IPS-11a (cell line): ENCODE results near the gene CTSW.

Source experiments
- H3K4me3 ChIP-seq: one replicate; pipeline ENCODE4 v1.5.1; 2013; ENCODE audit warnings: low read depth, low read length, control low read depth

The CTSW gene

GRCh38 chr11:65865550-65866172 lies 14.0 kb upstream of the CTSW start:
- H3K4me3 ChIP-seq, result no peak overlapping the region

DNA sequence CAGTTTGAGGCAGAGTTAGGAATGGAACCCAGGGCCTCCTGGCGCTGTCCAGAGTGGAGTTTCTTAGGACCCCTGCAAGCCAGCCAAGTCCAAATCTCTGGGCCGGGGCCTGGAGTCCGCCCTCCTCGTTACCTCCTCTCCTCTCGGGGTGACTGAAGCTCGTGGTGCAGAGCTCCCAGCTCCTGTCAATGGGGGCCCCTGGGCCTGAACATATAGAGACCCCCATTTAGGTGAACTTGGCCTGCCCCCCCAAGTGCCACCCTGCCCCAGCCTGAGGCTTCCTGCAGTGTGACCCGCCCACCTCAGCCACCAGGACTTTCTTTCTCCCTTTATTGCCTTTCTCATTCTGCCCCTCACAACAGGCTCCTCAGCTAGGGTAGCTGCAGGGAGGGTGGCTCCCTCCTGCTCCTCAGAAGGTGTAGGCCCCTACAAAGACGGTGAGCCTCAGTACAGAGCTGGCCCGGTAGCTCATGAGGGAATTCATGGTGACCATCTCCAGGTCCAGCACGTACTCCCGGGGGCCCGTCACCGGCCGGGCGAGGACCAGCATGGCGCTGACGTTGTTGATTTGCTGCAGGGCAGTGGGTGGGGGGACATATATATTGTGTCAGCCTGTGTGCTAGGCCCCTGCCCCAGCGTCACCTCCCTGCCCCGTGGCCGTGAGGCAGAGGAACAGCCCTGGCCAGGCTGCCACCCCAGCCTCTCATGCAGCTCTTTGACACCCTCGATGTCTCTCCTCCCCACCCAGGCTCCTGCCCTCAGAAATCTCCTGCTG lies 12.9 kb upstream of the CTSW start:
- H3K4me3 ChIP-seq, result no peak overlapping the region

DNA sequence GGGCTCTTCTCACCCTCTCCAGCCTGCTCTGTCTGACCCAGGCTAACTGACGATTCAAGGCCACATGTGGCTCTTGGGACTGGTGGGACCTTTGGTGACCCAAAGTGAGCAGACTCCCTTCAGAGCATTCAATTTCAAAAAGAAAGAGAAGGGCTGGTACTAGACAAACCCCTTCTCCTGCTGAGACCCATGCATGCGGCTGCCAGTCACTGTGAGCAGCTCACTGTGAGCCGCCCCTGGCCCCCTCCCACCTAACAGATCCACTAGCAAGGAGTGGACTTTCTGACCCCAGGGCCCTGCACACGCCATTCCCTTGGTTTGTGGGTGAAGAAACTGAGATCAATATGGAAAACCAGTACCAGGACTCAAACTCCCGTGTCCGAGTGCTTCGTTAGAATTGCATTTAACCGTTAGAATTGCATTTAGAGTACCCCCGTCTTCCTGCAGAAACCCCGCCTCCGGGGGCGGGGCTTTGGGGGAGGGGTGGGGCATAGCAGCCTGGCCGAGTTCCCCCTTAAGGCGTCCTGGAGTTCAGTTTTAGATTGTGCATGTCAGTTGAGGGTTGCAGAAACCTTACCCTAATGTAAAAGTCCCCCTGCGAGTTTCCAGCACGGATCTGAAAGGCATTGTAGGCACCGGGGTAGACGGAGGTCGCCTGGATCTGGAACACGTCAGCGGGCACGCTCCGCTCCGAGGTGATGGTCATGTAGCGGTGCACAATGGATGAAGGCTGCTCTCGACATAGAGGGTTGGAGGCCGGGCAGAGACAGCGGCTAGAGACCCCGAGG lies 12.2 kb upstream of the CTSW start:
- peak overlapping the region; percentile 52 for H3K4me3 ChIP-seq

DNA sequence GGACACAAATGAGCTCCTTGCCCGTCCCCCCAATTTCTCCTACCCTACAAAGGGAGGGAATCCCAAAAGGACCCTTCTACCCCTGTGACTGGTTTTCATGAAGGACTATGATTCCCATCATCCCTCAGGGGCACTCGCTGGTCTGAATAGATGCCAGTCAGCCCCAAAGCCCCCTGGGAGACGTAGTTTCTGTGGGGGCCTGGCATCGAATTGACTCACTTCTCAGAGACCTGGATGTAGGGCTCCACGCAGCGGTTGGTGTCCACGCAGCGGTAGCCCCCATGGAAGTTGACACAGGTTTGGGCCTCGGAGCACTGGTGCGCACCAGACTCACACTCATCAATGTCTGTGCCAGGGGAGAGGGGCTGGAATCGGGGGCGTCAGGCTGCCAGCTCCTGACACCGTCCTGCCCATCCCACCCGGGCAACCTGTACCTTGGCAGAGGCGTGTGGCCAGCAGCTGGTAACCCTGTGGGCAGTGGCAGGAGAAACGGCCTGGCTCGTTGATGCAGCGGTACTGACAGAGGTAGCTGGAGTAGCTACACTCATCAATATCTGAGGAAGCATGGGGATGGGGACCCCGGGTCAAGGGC lies 11.5 kb upstream of the CTSW start:
- peak overlapping the region; percentile 52 for H3K4me3 ChIP-seq

DNA sequence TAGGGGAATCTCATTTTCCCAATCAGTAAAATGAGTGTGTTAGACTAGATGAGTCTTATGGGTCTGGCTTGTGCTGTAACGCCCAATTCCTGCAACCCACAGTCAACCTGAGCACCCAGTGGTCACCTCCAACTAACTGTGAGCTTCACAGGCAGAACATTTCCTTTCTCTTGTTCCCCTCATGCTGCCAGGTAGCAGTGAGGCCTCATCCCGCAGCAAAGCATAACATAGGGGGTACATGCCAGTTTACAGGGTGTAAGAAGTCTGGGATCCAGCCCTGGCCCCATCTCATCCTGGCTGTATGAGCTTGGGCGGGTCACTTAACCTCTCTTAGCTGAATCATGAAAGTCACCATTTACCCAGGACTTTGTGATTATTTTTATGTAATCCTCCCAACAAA lies 10.7 kb upstream of the CTSW start:
- no peak overlapping the region for H3K4me3 ChIP-seq

DNA sequence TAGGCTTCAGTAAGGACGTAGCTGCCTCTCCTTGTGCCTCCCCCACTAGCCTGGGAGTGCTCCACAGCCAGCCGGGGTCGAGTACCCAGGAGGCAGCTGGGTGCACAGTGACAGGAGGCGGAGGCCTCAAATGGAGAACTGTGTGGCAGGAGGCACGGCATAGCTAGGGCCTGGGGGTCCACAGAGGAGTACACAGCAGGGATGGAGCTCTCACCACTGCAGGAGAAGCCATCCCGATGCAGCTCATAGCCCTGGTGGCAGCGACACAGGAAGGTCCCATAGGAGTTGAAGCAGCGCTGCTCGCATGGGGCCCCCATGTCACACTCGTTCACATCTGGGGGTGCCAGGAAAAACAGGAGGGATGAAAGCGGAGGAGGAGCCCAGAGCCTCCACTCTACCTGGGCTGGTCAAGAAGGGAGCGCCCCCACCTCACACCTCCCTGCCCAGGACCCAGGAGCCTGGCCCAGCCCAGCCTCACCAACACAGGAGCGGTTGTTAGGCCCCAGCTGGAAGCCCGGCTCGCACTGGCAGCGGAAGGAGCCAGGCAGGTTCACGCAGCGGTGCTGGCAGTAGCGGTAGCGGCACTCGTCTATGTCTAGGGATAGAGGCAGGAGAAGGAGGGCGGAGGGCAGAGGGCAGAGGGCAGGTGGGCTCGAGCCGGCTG lies 9.9 kb upstream of the CTSW start:
- H3K4me3 ChIP-seq, result no peak overlapping the region

DNA sequence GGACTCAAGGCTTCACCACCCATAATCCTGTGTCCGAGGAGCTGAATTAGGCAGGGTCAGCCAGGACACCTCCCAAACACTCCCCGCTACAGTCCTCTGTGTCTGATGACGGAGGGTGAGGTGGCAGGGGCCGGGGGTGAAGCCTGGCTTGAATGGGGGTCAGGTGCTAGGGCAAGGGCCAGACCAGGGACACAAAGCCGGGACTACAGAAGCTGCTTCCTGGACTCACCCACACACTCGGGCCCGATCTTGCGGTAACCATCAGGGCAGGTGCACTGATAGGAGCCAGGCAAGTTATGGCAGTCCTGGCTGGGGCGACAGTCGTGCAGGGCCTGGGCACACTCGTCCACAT lies 9.4 kb upstream of the CTSW start:
- H3K4me3 ChIP-seq, result no peak overlapping the region

DNA sequence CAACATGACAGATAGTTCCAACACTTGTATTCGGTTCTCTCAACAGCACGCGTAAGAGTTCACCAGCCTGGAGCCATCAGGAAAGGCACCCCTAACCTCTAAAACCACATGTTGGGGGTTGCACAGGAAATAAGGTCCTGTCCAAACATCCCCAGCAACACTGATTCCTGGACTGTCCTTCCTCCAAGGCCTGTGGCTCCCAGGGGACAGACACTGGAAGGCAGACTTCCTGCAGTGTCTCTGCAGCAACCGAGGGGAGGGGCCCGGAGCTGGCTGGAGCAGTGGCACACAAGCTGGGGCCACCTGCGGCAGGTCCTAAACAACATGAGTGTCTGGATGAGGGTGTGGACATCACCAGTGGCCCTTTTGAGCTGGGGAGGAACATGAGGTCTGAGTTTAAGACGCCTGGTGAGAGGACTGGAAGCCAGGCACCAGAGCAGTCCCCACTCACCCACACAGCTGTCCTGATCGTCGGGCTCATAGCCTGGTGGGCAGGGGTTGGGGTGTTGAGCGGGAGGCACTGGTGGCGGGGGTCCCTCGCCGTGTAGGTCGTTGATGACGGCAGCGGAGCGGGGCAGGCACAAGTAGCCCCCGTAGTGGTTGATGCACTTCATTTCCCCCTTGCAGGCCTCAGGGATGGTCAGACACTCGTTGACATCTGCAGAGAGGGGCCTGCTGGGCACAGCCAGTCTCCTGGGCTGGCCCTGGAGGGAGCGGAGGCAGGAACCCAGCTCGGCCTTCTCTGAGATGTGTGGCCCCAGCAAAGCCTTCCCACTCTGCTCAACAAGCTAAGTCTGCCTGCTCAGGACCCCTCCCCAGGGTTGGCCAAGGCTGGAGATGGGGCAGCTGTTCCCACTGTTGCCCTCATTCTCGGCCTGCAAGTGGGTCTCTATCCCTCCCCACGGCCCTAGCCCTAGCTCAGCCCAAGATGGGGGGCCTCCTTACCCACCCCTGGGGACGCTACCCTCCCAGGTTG lies 8.6 kb upstream of the CTSW start:
- no peak overlapping the region for H3K4me3 ChIP-seq

DNA sequence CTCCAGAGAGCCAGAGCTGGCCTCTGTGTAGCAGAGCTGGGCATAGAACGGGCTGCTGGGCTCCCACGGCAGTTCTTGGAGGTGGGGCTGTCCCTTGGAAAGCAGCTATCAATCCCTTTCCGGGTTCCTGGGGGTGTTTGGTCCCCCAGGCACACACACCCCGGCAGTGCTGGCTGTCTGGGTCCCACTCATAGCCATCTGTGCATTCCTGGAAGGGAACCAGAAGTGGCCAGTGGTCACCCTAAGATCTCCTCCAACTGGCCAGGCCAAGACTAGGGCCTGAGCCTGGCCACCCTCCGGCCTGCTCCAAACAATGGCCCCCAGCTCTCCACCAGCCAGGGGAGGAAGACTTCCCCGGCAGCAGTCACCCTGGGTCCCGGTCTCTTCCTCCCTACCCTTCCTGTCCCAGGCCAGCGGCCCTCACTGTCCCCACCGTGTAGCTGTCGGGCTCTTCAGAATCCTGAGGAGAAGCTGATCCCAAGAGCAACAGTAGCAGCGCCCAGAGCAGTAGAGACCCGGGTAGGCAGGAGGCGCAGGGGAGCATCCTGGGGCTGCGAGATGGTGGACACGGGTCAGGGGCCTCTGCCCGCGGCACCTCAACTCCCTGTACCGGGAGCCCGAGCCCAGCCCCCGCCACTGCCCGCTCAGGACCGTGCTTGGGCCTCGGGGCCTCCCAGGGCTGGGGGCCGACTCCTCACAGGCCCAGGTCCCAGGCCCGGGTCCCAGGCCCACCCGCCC lies 7.7 kb upstream of the CTSW start:
- H3K4me3 ChIP-seq, result peak overlapping the region; percentile 30

DNA sequence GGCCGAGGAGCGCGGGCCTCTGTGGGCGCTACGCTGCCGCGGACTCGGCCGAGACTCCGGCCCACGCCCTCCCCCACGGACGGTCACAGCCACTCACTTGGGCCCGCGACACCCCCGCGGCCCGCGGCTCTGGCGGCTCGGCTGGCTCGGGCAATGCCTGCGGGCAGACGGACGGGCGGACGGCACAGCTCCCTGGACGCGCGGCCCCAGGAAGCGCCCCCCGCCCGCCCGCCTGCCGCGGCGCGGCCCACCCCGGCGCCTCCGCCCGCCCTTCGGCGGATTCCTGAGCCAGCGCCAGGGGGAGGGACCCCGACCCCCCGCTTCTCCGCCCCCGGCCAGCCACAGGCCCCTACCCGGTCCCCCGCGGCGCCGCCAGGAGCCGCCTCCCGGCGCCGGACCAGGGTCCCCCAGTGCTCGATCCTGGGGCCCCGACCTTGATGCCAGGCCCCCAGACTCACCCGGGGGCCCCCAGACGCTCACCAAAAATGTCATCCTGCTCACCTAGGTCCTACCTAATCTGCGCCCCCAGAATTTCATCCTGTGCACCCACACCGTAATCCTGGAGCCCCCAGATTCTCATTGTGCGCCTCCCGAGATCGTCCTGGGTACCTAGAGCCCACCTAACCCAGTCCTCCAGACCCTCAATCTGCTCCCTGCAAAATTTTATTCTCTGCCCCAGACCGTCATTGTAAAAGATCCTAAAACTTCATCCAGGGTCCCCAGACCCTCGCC lies 6.9 kb upstream of the CTSW start, which contains the start of gene EFEMP2:
Gene EFEMP2, minus strand, starts transcription at position 215 of the 732 bp plus-strand sequence. CDS start 446 bp downstream, outside the sequence.
- peak within 1 kb of the TSS; percentile 51 for H3K4me3 ChIP-seq

GRCh38 chr11:65873318-65874156 lies 6.1 kb upstream of the CTSW start:
- H3K4me3 ChIP-seq, result peak overlapping the region; percentile 51

GRCh38 chr11:65880027-65880426 lies 390 bp downstream of the CTSW start:
- no peak overlapping the region for H3K4me3 ChIP-seq

- H3K4me3 ChIP-seq, result no peak overlapping the region
Measured at GRCh38 chr11:65880844-65881421, 1.3 kb downstream of the CTSW start.

- H3K4me3 ChIP-seq, result no peak overlapping the region
Measured at GRCh38 chr11:65882120-65883057, 2.8 kb downstream of the CTSW start.

DNA sequence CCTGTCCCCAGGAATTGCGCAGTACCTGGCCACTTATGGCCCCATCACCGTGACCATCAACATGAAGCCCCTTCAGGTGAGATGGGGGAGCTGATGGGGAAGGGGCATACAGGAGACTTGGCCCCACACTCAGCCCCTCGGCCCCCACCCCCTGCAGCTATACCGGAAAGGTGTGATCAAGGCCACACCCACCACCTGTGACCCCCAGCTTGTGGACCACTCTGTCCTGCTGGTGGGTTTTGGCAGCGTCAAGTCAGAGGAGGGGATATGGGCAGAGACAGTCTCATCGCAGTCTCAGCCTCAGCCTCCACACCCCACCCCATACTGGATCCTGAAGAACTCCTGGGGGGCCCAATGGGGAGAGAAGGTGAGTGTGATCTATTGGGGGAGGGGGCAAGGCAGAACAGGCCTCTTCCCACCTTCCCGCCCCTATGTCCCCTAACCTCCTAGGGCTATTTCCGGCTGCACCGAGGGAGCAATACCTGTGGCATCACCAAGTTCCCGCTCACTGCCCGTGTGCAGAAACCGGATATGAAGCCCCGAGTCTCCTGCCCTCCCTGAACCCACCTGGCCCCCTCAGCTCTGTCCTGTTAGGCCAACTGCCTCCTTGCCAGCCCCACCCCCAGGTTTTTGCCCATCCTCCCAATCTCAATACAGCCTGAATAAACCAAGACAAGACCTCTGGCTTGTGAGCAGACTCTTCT lies 3.6 kb downstream of the CTSW start:
- no peak overlapping the region for H3K4me3 ChIP-seq
